ENCODE data around the gene LONP2. TPM values are rescaled to one million over a fixed set of nuclear protein-coding genes. Genes with fewer than 3 reads are reported as not detected.

Gene LONP2
- polyA plus RNA-seq, 3 donors = 21.5 to 35.6 (median 26.0) TPM

GRCh38 chr16:48318630-48319029 is 74.5 kb downstream of the LONP2 start:
- Histone ChIP-seq H3K4me3 (replicated peaks in 1 of 3; ENCODE audit: low read depth in 2 of 3, low read length in 3 of 3) (peak overlapping the region in 2 of 3 experiments; percentile 22 to 53), H3K27ac (ENCODE audit: low read depth in 1 of 2, low read length in 2 of 2) (peak overlapping the region; percentile 3 to 72)
- peak; percentile 30 to 56 (median 52) for DNase-seq

GRCh38 chr16:48321317-48322036 is 77.4 kb downstream of the LONP2 start:
- no peaks in the 10 kb centered on the region for H3K9me3 ChIP-seq (replicated peaks in 1 of 2; ENCODE audit: control insufficient read depth in 1 of 2, insufficient read depth in 1 of 2, low read length in 2 of 2)
- intact Hi-C loops (cut with micrococcal nuclease) = no loop called here
- H3K27me3 Mint-ChIP-seq (ENCODE audit: low read depth in 3 of 3) = no peaks in the 10 kb centered on the region
- H3K36me3 Mint-ChIP-seq = peaks cover 30 to 35% of the 10 kb centered on the region in 2 donors
- H3K36me3 ChIP-seq (replicated peaks in 1 of 2; ENCODE audit: control insufficient read depth in 1 of 2, insufficient read depth in 2 of 2, low read length in 2 of 2) = peaks cover 13 to 52% of the 10 kb centered on the region in 2 donors
- H3K27ac ChIP-seq (ENCODE audit: low read depth in 1 of 2, low read length in 2 of 2) = no peak overlapping the region
- no peak for DNase-seq
- no peak overlapping the region for H3K4me3 Mint-ChIP-seq
- no peak overlapping the region for H3K4me2 ChIP-seq (replicated peaks; ENCODE audit: extremely low read depth, low read length, poor library complexity, severe bottlenecking)
- no peaks in the 10 kb centered on the region for H3K79me2 ChIP-seq (ENCODE audit: insufficient read depth, low read length)
- H3K9ac ChIP-seq (ENCODE audit: insufficient read depth, low read length, poor library complexity, severe bottlenecking) = no peak overlapping the region
- H3K27me3 ChIP-seq (ENCODE audit: control insufficient read depth in 2 of 2, insufficient read depth in 2 of 2, low read length in 2 of 2) = no peaks in the 10 kb centered on the region
- TF ChIP-seq CTCF (IDR thresholded peaks at IDR 0.05) = no peak
- H4K20me1 ChIP-seq (ENCODE audit: insufficient read depth, low read length) = no peaks in the 10 kb centered on the region
- peaks cover 27% of the 10 kb centered on the region for H3K4me1 Mint-ChIP-seq
- H3K27ac Mint-ChIP-seq = peak overlapping the region in 1 of 7 donors; percentile 31
- peaks cover 25 to 26% of the 10 kb centered on the region in 2 donors for H3K4me1 ChIP-seq (ENCODE audit: control insufficient read depth in 1 of 2, insufficient read depth in 2 of 2, low read length in 2 of 2)
- no peak overlapping the region for H2AFZ ChIP-seq (ENCODE audit: insufficient read depth, low read depth, low read length, poor library complexity, severe bottlenecking)
- no CpG with 5 or more reads among the region's 2 CpGs for WGBS (ENCODE audit: insufficient coverage)
- no peak overlapping the region for H3K4me3 ChIP-seq (replicated peaks in 1 of 3; ENCODE audit: low read depth in 2 of 3, low read length in 3 of 3)
- H3K9me3 Mint-ChIP-seq = peaks cover 0 to 2% (median 0%) of the 10 kb centered on the region in 7 donors

More at GRCh38 chr16:48318630-48319029, 74.5 kb downstream of the LONP2 start:
- intact Hi-C loops (cut with micrococcal nuclease) = no loop called here
- H3K4me2 ChIP-seq (replicated peaks; ENCODE audit: extremely low read depth, low read length, poor library complexity, severe bottlenecking) = peak overlapping the region; percentile 53
- peaks cover 30 to 42% of the 10 kb centered on the region in 2 donors for H3K36me3 Mint-ChIP-seq
- no peaks in the 10 kb centered on the region for H3K9me3 Mint-ChIP-seq
- no peaks in the 10 kb centered on the region for H3K27me3 ChIP-seq (ENCODE audit: control insufficient read depth in 2 of 2, insufficient read depth in 2 of 2, low read length in 2 of 2)
- H3K9me3 ChIP-seq (replicated peaks in 1 of 2; ENCODE audit: control insufficient read depth in 1 of 2, insufficient read depth in 1 of 2, low read length in 2 of 2) = no peaks in the 10 kb centered on the region
- H3K4me1 ChIP-seq (ENCODE audit: control insufficient read depth in 1 of 2, insufficient read depth in 2 of 2, low read length in 2 of 2) = peaks cover 25 to 26% of the 10 kb centered on the region in 2 donors
- H3K9ac ChIP-seq (ENCODE audit: insufficient read depth, low read length, poor library complexity, severe bottlenecking) = no peak overlapping the region
- peak overlapping the region; percentile 49 to 52 for H3K4me3 Mint-ChIP-seq
- 0% methylated on average over 2 of the region's 4 CpGs for WGBS (ENCODE audit: insufficient coverage)
- no peaks in the 10 kb centered on the region for H3K27me3 Mint-ChIP-seq (ENCODE audit: low read depth in 3 of 3)
- no peak overlapping the region for H2AFZ ChIP-seq (ENCODE audit: insufficient read depth, low read depth, low read length, poor library complexity, severe bottlenecking)
- no peaks in the 10 kb centered on the region for H3K79me2 ChIP-seq (ENCODE audit: insufficient read depth, low read length)
- TF ChIP-seq CTCF (IDR thresholded peaks at IDR 0.05) = no peak
- peak overlapping the region; percentile 62 to 93 (median 88) for H3K27ac Mint-ChIP-seq
- no peaks in the 10 kb centered on the region for H4K20me1 ChIP-seq (ENCODE audit: insufficient read depth, low read length)
- H3K4me1 Mint-ChIP-seq = peaks cover 27% of the 10 kb centered on the region
- H3K36me3 ChIP-seq (replicated peaks in 1 of 2; ENCODE audit: control insufficient read depth in 1 of 2, insufficient read depth in 2 of 2, low read length in 2 of 2) = peaks cover 13 to 39% of the 10 kb centered on the region in 2 donors
